Fibroblast of lung (primary cell): ENCODE results near the gene ABCD4.

ENCODE experiments used
- CTCF ChIP-seq, 2 donors: IDR thresholded peaks in 1 of 2; conservative IDR thresholded peaks in 1 of 2; 1 replicate in 1 of 2; 2 replicates in 1 of 2; pipeline ENCODE4 v1.5.1; 2011 to 2012; ENCODE audit warnings: low read length in 2 of 2, control low read depth in 1 of 2, inconsistent platforms in 1 of 2, low read depth in 1 of 2, mild to moderate bottlenecking in 1 of 2
- EZH2 ChIP-seq: IDR thresholded peaks from 2 replicates; pipeline ENCODE4 v1.5.1; 2012; ENCODE audit warnings: low read length, control low read depth, mild to moderate bottlenecking; ENCODE audit errors: missing control alignments

- no peak for TF ChIP-seq CTCF (conservative IDR thresholded peaks at IDR 0.05 in 1 of 2, IDR thresholded peaks at IDR 0.05 in 1 of 2; ENCODE audit: low read depth in 1 of 2, low read length in 2 of 2)
- TF ChIP-seq EZH2, result no peak
These were observed 27.4 kb downstream of the ABCD4 start for GRCh38 chr14:74275241-74275841.
